CD4-positive, alpha-beta T cell (primary cell): ENCODE data around the gene PITRM1. TPM values are rescaled to one million over a fixed set of nuclear protein-coding genes. Genes with fewer than 3 reads are reported as not detected.
"Not testable (repeated sequence)": the region's sequence is repeated elsewhere in the genome, so short reads cannot be mapped to it uniquely, and the experiment has no call there.

Experiments
- ATAC-seq: fragments of 200-7000 bp; cut with Tn5 transposase; one replicate; pipeline ENCODE4 v1.10.0; 2022; ENCODE audit warnings: mild to moderate bottlenecking; ENCODE audit not compliant: poor library complexity
- CTCF ChIA-PET: fragments of 350-600 bp; sonication (Branson Sonifier 250); formaldehyde crosslinking; loops from one replicate; lab custom pipeline; 2021; ENCODE audit warnings: antibody characterized with exemption, inconsistent platforms; lab: Charles Lee
- POLR2A ChIA-PET: fragments of 350-600 bp; sonication (Branson Sonifier 250); formaldehyde crosslinking; loops from one replicate; lab custom pipeline; 2021; ENCODE audit warnings: antibody characterized with exemption, inconsistent platforms; lab: Charles Lee
- DNase-seq, 14 experiments: peaks; one replicate each; pipeline ENCODE4 v3.0.0-alpha.2; 2013 to 2020; ENCODE audit warnings: mixed read lengths in 2 of 14
- H3K27ac ChIP-seq, 2 donors: one replicate each; pipeline versions ENCODE4 v1.5.1 to v1.7.0; 2013; ENCODE audit warnings: low read length in 2 of 2, low read depth in 1 of 2, mild to moderate bottlenecking in 1 of 2
- H3K27me3 ChIP-seq, 2 experiments: 1 replicate in 1 of 2; 2 replicates in 1 of 2; pipeline versions ENCODE4 v1.6.1 to v1.7.0; 2013; ENCODE audit warnings: low read length in 2 of 2, control low read depth in 1 of 2, mild to moderate bottlenecking in 1 of 2, moderate library complexity in 1 of 2; ENCODE audit not compliant: insufficient read depth in 2 of 2, control insufficient read depth in 1 of 2
- H3K36me3 ChIP-seq: one replicate; pipeline ENCODE4 v1.6.1; 2013; ENCODE audit warnings: low read length, control low read depth; ENCODE audit not compliant: insufficient read depth
- H3K4me1 ChIP-seq: one replicate; pipeline ENCODE4 v1.6.1; 2013; ENCODE audit warnings: low read length, control low read depth; ENCODE audit not compliant: insufficient read depth
- H3K4me3 ChIP-seq: one replicate; pipeline ENCODE4 v1.5.1; 2013; ENCODE audit warnings: mild to moderate bottlenecking, low read length, moderate library complexity
- H3K9me3 ChIP-seq, 2 experiments: 1 replicate in 1 of 2; 2 replicates in 1 of 2; pipeline versions ENCODE4 v1.6.1 to v1.7.0; 2013; ENCODE audit warnings: low read length in 2 of 2, mild to moderate bottlenecking in 2 of 2, control low read depth in 1 of 2, moderate library complexity in 1 of 2; ENCODE audit not compliant: control insufficient read depth in 1 of 2, insufficient read depth in 1 of 2
- H3K27ac Mint-ChIP-seq: one replicate; pipeline ENCODE4 v1.8.0; 2020; ENCODE audit warnings: mixed read lengths
- H3K27me3 Mint-ChIP-seq: one replicate; pipeline ENCODE4 v1.8.0; 2021; ENCODE audit warnings: mixed read lengths
- H3K36me3 Mint-ChIP-seq: one replicate; pipeline ENCODE4 v1.8.0; 2021; ENCODE audit warnings: low read depth, mixed read lengths
- H3K4me1 Mint-ChIP-seq: one replicate; pipeline ENCODE4 v1.8.0; 2021; ENCODE audit warnings: low read depth, mixed read lengths
- H3K4me3 Mint-ChIP-seq: one replicate; pipeline ENCODE4 v1.8.0; 2020; ENCODE audit warnings: mild to moderate bottlenecking, mixed read lengths
- H3K9me3 Mint-ChIP-seq: one replicate; pipeline ENCODE4 v1.8.0; 2020; ENCODE audit warnings: mixed read lengths
- intact Hi-C, 2 experiments: fragments of 100-400 bp; cut with DNase I in 1 of 2; cut with micrococcal nuclease in 1 of 2; formaldehyde crosslinking; loops; one replicate each; pipeline versions ENCODE4 v1.15.1 to v1.9.0; 2023 to 2025; cut with DNase I, micrococcal nuclease
- total RNA-seq, 174 experiments: library from RNA in 2 of 174; stranded (reverse) in 2 of 174; gene quantifications; one replicate each; pipeline ENCODE4 v1.2.3 and lab custom pipeline; 2021 to 2026
- TF ChIP-seq, protein P1 (sequence below): fragments of 200-600 bp; IDR thresholded peaks from one replicate; pipeline ENCODE4 v1.8.0; 2022; ENCODE audit warnings: antibody characterized with exemption, mild to moderate bottlenecking

Gene PITRM1
- total RNA-seq, 2 experiments from 2014 or later: 76.7 to 77.8 TPM

DNA sequence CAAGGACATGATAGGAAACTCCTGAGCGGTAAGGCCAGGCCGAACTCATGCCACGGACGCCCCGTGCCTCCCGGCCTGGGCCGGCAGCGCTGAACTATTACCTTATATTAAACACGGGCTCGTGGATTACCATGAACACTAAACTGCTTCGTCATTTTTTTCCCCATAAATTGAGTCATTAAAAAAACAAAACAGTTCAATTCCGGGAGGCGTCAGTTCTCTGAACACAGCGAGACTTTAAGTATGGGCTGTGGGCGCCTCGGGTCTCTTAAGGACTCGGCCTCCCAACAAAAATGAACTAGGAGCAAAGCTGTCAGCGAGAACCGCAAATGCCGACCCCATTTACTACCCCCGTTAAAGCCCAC, 519 bp downstream of the PITRM1 start:
- DNase-seq (peak in 1 of 14 experiments; percentile 11), ATAC-seq (no peak)
- H3K36me3 ChIP-seq: peaks cover 31% of the 10 kb centered on the region
- no peaks in the 10 kb centered on the region for H3K9me3 Mint-ChIP-seq
- peak overlapping the region; percentile 66 for H3K27ac Mint-ChIP-seq
- peaks cover 40% of the 10 kb centered on the region for H3K36me3 Mint-ChIP-seq
- H3K27me3 Mint-ChIP-seq: no peaks in the 10 kb centered on the region
- peaks cover 0 to 6% of the 10 kb centered on the region in 2 experiments for H3K9me3 ChIP-seq
- H3K4me3 ChIP-seq: peak overlapping the region; percentile 71
- H3K4me3 Mint-ChIP-seq: peak overlapping the region; percentile 92
- H3K27ac ChIP-seq: peak overlapping the region in 1 of 2 donors; percentile 75
- intact Hi-C loops: loop anchor here in 1 of 2 experiments (2.0 kb wide), 1 partner anchor 105 kb away; the partner anchor contains the start of gene PFKP
- H3K4me1 Mint-ChIP-seq: peaks cover 18% of the 10 kb centered on the region
- peaks cover 19% of the 10 kb centered on the region for H3K4me1 ChIP-seq
- ChIA-PET CTCF (interaction anchor here (1.5 kb wide), 1 partner anchor 1643 kb away, joined by 3 read pairs; no protein-coding TSS in a partner anchor), POLR2A (interaction anchor here (0.8 to 1.8 kb wide), 8 partner anchors 8 to 1187 kb away, joined by 3 to 11 read pairs (median 6); partner anchors contain the start of genes KLF6 and PFKP)
- H3K27me3 ChIP-seq: no peaks in the 10 kb centered on the region
- TF ChIP-seq, protein P1, sequence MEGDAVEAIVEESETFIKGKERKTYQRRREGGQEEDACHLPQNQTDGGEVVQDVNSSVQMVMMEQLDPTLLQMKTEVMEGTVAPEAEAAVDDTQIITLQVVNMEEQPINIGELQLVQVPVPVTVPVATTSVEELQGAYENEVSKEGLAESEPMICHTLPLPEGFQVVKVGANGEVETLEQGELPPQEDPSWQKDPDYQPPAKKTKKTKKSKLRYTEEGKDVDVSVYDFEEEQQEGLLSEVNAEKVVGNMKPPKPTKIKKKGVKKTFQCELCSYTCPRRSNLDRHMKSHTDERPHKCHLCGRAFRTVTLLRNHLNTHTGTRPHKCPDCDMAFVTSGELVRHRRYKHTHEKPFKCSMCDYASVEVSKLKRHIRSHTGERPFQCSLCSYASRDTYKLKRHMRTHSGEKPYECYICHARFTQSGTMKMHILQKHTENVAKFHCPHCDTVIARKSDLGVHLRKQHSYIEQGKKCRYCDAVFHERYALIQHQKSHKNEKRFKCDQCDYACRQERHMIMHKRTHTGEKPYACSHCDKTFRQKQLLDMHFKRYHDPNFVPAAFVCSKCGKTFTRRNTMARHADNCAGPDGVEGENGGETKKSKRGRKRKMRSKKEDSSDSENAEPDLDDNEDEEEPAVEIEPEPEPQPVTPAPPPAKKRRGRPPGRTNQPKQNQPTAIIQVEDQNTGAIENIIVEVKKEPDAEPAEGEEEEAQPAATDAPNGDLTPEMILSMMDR: no peak

DNA sequence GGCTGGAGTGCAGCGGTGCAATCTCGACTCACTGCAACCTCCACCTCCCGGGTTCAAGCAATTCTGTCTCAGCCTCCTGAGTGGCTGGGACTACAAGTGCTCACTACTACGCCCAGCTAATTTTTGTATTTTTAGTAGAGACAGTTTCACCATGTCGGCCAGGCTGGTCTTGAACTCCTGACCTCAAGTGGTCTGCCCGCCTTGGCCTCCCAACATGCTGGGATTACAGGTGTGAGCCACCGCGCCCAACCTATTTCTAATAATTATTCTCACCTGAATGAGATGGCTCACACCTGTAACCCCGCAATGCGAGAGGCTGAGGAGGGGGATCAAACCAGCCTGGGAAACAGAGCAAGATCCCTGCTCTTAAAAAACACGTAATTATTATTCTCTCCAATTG, 1.1 kb downstream of the PITRM1 start:
- Mint-ChIP-seq H3K36me3 (peaks cover 46% of the 10 kb centered on the region), H3K4me3 (peak overlapping the region; percentile 92), H3K4me1 (peaks cover 18% of the 10 kb centered on the region), H3K27ac (peak overlapping the region; percentile 66)
- H3K9me3 Mint-ChIP-seq, CTCF ChIA-PET, H3K27me3 ChIP-seq, H3K27ac ChIP-seq, H3K27me3 Mint-ChIP-seq, intact Hi-C loops, DNase-seq, POLR2A ChIA-PET, H3K9me3 ChIP-seq, ATAC-seq: not testable (repeated sequence)
- peaks cover 37% of the 10 kb centered on the region for H3K36me3 ChIP-seq
- H3K4me3 ChIP-seq: peak overlapping the region; percentile 71
- H3K4me1 ChIP-seq: peaks cover 19% of the 10 kb centered on the region

DNA sequence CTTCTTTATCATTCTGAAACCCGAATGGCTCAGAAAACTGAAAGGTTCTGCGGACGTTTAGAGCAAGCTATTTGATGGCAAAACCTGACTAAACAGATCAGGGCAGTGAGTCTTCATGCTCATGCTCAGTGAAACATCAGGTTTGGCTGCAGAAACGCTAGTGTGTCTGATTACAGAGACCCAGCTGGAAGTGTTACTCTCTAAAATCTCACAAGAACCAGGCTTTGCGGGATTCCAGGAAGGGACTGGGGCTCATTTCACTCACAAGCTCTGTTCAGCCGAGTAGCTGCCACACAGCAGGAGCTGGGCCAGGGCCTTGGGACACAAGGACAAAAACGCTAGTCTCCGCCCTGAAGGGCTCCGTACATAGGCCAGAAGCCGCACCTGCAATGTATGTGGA, 2.9 kb downstream of the PITRM1 start:
- no peaks in the 10 kb centered on the region for H3K27me3 ChIP-seq
- ChIA-PET CTCF (no interaction called here), POLR2A (no interaction called here)
- intact Hi-C loops: no loop called here
- H3K4me1 ChIP-seq: peaks cover 19% of the 10 kb centered on the region
- Mint-ChIP-seq H3K27ac (no peak overlapping the region), H3K4me1 (peaks cover 18% of the 10 kb centered on the region), H3K27me3 (no peaks in the 10 kb centered on the region), H3K9me3 (no peaks in the 10 kb centered on the region), H3K4me3 (no peak overlapping the region), H3K36me3 (peaks cover 64% of the 10 kb centered on the region)
- peaks cover 55% of the 10 kb centered on the region for H3K36me3 ChIP-seq
- no peak overlapping the region for H3K27ac ChIP-seq
- ATAC-seq (no peak), DNase-seq (no peak)
- no peak overlapping the region for H3K4me3 ChIP-seq
- H3K9me3 ChIP-seq: peaks cover 0 to 6% of the 10 kb centered on the region in 2 experiments
- TF ChIP-seq, protein P1: no peak

DNA sequence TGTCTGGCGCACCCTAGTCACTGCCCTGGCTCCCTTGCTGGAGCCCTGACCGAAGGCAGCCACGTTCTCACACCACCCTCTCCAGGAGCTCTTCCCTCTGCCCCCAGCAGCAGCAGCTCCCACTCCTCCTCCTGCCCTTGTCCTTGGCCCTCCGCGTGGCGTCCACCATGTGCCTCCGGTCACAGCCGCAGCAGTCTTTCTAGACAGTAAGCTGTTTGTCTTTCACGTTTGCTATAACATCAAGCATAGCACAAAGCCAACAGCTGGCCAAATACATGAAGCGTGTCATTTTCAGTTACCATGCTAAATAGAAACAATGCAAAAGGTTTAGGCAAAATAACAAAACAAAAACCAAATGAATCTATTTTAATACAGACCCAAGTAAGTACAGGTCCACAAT, 3.3 kb downstream of the PITRM1 start:
- Histone ChIP-seq H3K4me1 (peaks cover 19% of the 10 kb centered on the region), H3K4me3 (no peak overlapping the region), H3K36me3 (peaks cover 59% of the 10 kb centered on the region), H3K9me3 (peaks cover 0 to 6% of the 10 kb centered on the region in 2 experiments), H3K27ac (no peak overlapping the region), H3K27me3 (no peaks in the 10 kb centered on the region)
- Mint-ChIP-seq H3K4me3 (no peak overlapping the region), H3K36me3 (peaks cover 66% of the 10 kb centered on the region), H3K9me3 (no peaks in the 10 kb centered on the region), H3K27me3 (no peaks in the 10 kb centered on the region), H3K4me1 (peaks cover 18% of the 10 kb centered on the region), H3K27ac (no peak overlapping the region)
- DNase-seq: no peak
- intact Hi-C loops: no loop called here
- ChIA-PET POLR2A (no interaction called here), CTCF (no interaction called here)
- no peak for ATAC-seq
- TF ChIP-seq, protein P1: no peak
